HepG2 (cell line): Measurements from ENCODE around the gene INPP5E.

Experiments used
- GLI4 ChIP-seq: sonication (generic); formaldehyde crosslinking; IDR thresholded peaks from 2 replicates; pipeline ENCODE4 v1.5.1; 2020; ENCODE audit warnings: missing genetic modification reagents, mild to moderate bottlenecking, moderate library complexity, borderline replicate concordance
- NR1H2 ChIP-seq: sonication (generic); formaldehyde crosslinking; IDR thresholded peaks from 2 replicates; pipeline ENCODE4 v1.8.1; 2022; ENCODE audit warnings: low read depth, missing genetic modification reagents, borderline replicate concordance

- no peak for TF ChIP-seq GLI4 (CRISPR knock-in tag)
- TF ChIP-seq NR1H2 (CRISPR knock-in tag) = no peak
Observed at GRCh38 chr9:136445799-136446198, 6.2 kb upstream of the INPP5E start.
